HG02623 (cell line): ENCODE results near the gene CENPS.

Experiments used
- ATAC-seq: cut with Tn5 transposase; IDR thresholded peaks from one replicate; pipeline ENCODE4 v1.9.1; 2021; ENCODE audit warnings: moderate library complexity; ENCODE audit not compliant: unreplicated experiment

The CENPS gene

DNA sequence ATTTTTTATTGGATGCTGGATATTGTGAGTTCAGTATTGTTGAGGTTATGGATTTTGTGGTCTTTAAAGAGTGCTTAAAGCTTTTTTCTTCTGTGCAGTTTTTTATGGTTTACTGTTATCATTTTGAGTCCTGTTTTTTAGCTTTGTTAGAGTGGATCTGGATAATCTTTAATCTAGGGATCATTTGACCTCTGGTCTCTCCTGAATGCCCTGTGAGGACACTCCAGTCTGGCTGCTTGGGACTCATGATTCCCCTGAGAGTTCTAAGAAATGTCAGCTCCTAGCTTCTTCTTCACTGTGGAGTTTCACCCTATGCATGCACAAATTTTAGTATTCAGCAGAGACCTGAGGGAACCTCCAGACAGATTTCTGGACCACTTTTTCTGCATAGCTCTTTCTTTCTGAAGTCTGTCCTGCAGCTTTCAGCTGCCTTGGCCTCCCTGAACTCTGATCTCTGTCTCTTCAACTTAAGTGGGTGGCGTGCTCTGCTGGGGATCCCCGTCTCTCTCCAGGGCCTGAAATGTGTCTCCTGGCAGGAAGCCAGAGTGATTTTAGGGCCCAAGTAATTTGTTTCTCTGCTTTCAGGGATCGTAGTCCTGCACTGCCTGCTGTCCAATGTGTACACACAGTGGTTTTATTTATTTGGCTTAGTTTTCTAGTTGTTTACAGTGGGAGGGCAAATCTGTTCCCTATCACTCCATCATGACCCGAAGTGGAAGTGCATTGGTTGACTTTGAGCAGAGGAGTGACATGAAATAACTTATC lies 59.2 kb downstream of the CENPS start:
- ATAC-seq: no peak

DNA sequence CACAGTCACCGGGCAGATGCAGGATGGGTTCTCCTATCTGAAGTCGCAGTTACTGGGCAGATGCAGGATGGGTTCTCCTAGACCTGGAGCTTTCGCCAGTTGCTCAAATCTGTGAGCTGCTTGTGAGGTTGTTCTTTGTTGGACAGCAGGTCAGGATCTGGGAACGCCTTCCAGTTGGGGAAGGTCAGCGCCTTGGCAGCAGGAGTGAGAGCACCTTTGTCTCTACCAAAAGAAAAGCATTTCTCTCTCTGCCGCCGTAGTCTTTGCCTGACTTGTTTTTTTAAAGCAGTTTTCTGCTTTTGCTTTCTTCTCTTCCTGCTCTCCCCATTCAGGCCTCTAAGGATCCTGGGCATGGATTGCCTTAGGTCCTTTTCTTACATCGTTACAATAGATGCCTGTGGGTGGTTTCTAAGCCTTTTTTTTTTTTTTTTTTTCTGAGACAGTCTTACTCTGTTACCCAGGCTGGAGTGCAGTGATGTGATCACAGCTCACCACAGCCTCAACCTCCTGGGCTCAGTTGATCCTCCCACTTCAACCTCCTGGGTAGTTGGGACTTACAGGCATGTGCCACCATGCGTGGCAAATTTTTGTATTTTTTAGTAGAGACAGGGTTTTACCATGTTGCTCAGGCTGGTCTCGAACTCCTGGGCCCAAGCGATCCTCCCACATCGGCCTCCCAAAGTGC lies 60.2 kb downstream of the CENPS start:
- ATAC-seq: no peak
